Measurements from ENCODE around the gene PSMA8.

Gene PSMA8

GRCh38 chr18:26090130-26091046, 43.3 kb upstream of the PSMA8 start, which contains the start of gene SS18:
TSS of gene SS18 (minus strand) at chr18:26090613. CDS start at chr18:26090569, 44 bp downstream.
- Histone ChIP-seq H3K4me3 (ENCODE audit: low read depth, low read length) (peak within 1 kb of the TSS; percentile 90), H3K27ac (peak within 1 kb of the TSS; percentile 93), H3K9me3 (ENCODE audit: severe bottlenecking) (no peaks in the 10 kb centered on the region), H3K27me3 (ENCODE audit: insufficient read depth, low read depth, severe bottlenecking) (no peaks in the 10 kb centered on the region), H3K36me3 (peaks cover 23% of the 10 kb centered on the region)
- DNase-seq, result peak; percentile 95
- TF ChIP-seq CTCF (IDR thresholded peaks at IDR 0.05; ENCODE audit: low read depth, low read length), result no peak

- Histone ChIP-seq H3K27me3 (ENCODE audit: insufficient read depth, low read depth, severe bottlenecking) (no peaks in the 10 kb centered on the region), H3K36me3 (peaks cover 16% of the 10 kb centered on the region), H3K27ac (peak overlapping the region; percentile 93), H3K4me3 (ENCODE audit: low read depth, low read length) (peak overlapping the region; percentile 90), H3K9me3 (ENCODE audit: severe bottlenecking) (no peaks in the 10 kb centered on the region)
- DNase-seq, result no peak
- TF ChIP-seq CTCF (IDR thresholded peaks at IDR 0.05; ENCODE audit: low read depth, low read length), result no peak
These were observed 42.5 kb upstream of the PSMA8 start for GRCh38 chr18:26091047-26091630.

- DNase-seq, result no peak
- Histone ChIP-seq H3K4me3 (ENCODE audit: low read depth, low read length) (no peak overlapping the region), H3K36me3 (no peaks in the 10 kb centered on the region), H3K27ac (no peak overlapping the region), H3K9me3 (ENCODE audit: severe bottlenecking) (no peaks in the 10 kb centered on the region), H3K27me3 (ENCODE audit: insufficient read depth, low read depth, severe bottlenecking) (no peaks in the 10 kb centered on the region)
- TF ChIP-seq CTCF (IDR thresholded peaks at IDR 0.05; ENCODE audit: low read depth, low read length), result no peak
These were observed 36.8 kb upstream of the PSMA8 start for GRCh38 chr18:26096852-26097251.

- no peaks in the 10 kb centered on the region for H3K27me3 ChIP-seq (ENCODE audit: insufficient read depth, low read depth, severe bottlenecking)
- no peak overlapping the region for H3K4me3 ChIP-seq (ENCODE audit: low read depth, low read length)
- no peak overlapping the region for H3K27ac ChIP-seq
- DNase-seq, result no peak
- no peaks in the 10 kb centered on the region for H3K36me3 ChIP-seq
- no peak for TF ChIP-seq CTCF (IDR thresholded peaks at IDR 0.05; ENCODE audit: low read depth, low read length)
- no peaks in the 10 kb centered on the region for H3K9me3 ChIP-seq (ENCODE audit: severe bottlenecking)
These were observed 36.1 kb upstream of the PSMA8 start for GRCh38 chr18:26097563-26097962.

- peak; percentile 58 for DNase-seq
These were observed 30.1 kb upstream of the PSMA8 start for GRCh38 chr18:26103579-26103978.

More at GRCh38 chr18:26103579-26103978, 30.1 kb upstream of the PSMA8 start:
- Histone ChIP-seq H3K27me3 (ENCODE audit: insufficient read depth, low read depth, severe bottlenecking) (no peaks in the 10 kb centered on the region), H3K27ac (no peak overlapping the region), H3K36me3 (no peaks in the 10 kb centered on the region), H3K9me3 (ENCODE audit: severe bottlenecking) (no peaks in the 10 kb centered on the region), H3K4me3 (ENCODE audit: low read depth, low read length) (no peak overlapping the region)
- peak; percentile 58 for TF ChIP-seq CTCF (IDR thresholded peaks at IDR 0.05; ENCODE audit: low read depth, low read length)
